ENCODE data around the gene FNDC3B.

Gene FNDC3B

GRCh38 chr3:172097585-172097984, 58.2 kb downstream of the FNDC3B start:
- Mint-ChIP-seq H3K27ac (no peak overlapping the region), H3K4me1 (peaks cover 61% of the 10 kb centered on the region), H3K27me3 (peaks cover 2% of the 10 kb centered on the region), H3K9me3 (no peaks in the 10 kb centered on the region), H3K36me3 (ENCODE audit: low read depth) (peaks cover under 1% of the 10 kb centered on the region), H3K4me3 (no peak overlapping the region)
- DNase-seq (no peak), ATAC-seq (no peak)

GRCh38 chr3:172098698-172099494, 59.5 kb downstream of the FNDC3B start:
- ATAC-seq (no peak), DNase-seq (no peak)
- peaks cover 4% of the 10 kb centered on the region for H3K27me3 Mint-ChIP-seq
- H3K27ac Mint-ChIP-seq, result no peak overlapping the region
- peaks cover 74% of the 10 kb centered on the region for H3K4me1 Mint-ChIP-seq
- no peaks in the 10 kb centered on the region for H3K9me3 Mint-ChIP-seq
- H3K36me3 Mint-ChIP-seq (ENCODE audit: low read depth), result no peaks in the 10 kb centered on the region
- no peak overlapping the region for H3K4me3 Mint-ChIP-seq

- Mint-ChIP-seq H3K9me3 (no peaks in the 10 kb centered on the region), H3K27ac (no peak overlapping the region), H3K4me1 (peaks cover 75% of the 10 kb centered on the region), H3K27me3 (peaks cover 4% of the 10 kb centered on the region), H3K36me3 (ENCODE audit: low read depth) (no peaks in the 10 kb centered on the region), H3K4me3 (no peak overlapping the region)
- no peak for ATAC-seq
- DNase-seq, result no peak
Observed at GRCh38 chr3:172099495-172099808, 60.1 kb downstream of the FNDC3B start.

- ATAC-seq (no peak), DNase-seq (no peak)
- H3K36me3 Mint-ChIP-seq (ENCODE audit: low read depth), result no peaks in the 10 kb centered on the region
- H3K4me1 Mint-ChIP-seq, result peaks cover 75% of the 10 kb centered on the region
- peaks cover 4% of the 10 kb centered on the region for H3K27me3 Mint-ChIP-seq
- H3K4me3 Mint-ChIP-seq, result no peak overlapping the region
- no peaks in the 10 kb centered on the region for H3K9me3 Mint-ChIP-seq
- H3K27ac Mint-ChIP-seq, result no peak overlapping the region
Observed at GRCh38 chr3:172100482-172100881, 61.1 kb downstream of the FNDC3B start.

- no peak for DNase-seq
- no peak for ATAC-seq
- Mint-ChIP-seq H3K27me3 (peaks cover 6% of the 10 kb centered on the region), H3K4me1 (peaks cover 76% of the 10 kb centered on the region), H3K9me3 (no peaks in the 10 kb centered on the region), H3K36me3 (ENCODE audit: low read depth) (no peaks in the 10 kb centered on the region), H3K4me3 (no peak overlapping the region), H3K27ac (no peak overlapping the region)
Observed at GRCh38 chr3:172101107-172101506, 61.7 kb downstream of the FNDC3B start.

- ATAC-seq (no peak), DNase-seq (peak; percentile 23)
- Mint-ChIP-seq H3K36me3 (ENCODE audit: low read depth) (peaks cover 1% of the 10 kb centered on the region), H3K9me3 (no peaks in the 10 kb centered on the region), H3K27ac (peak overlapping the region; percentile 30), H3K4me3 (peak overlapping the region; percentile 18), H3K4me1 (peaks cover 79% of the 10 kb centered on the region), H3K27me3 (peaks cover 6% of the 10 kb centered on the region)
Observed at GRCh38 chr3:172102123-172102882, 62.9 kb downstream of the FNDC3B start.

- H3K4me3 Mint-ChIP-seq, result peak overlapping the region; percentile 18
- ATAC-seq (no peak), DNase-seq (no peak)
- no peaks in the 10 kb centered on the region for H3K9me3 Mint-ChIP-seq
- H3K27me3 Mint-ChIP-seq, result peaks cover 9% of the 10 kb centered on the region
- H3K36me3 Mint-ChIP-seq (ENCODE audit: low read depth), result peaks cover 3% of the 10 kb centered on the region
- peak overlapping the region; percentile 30 for H3K27ac Mint-ChIP-seq
- peaks cover 82% of the 10 kb centered on the region for H3K4me1 Mint-ChIP-seq
Observed at GRCh38 chr3:172102883-172103310, 63.5 kb downstream of the FNDC3B start.

- Mint-ChIP-seq H3K4me1 (peaks cover 88% of the 10 kb centered on the region), H3K27ac (no peak overlapping the region), H3K4me3 (no peak overlapping the region), H3K27me3 (peaks cover 13% of the 10 kb centered on the region), H3K9me3 (no peaks in the 10 kb centered on the region), H3K36me3 (ENCODE audit: low read depth) (peaks cover 3% of the 10 kb centered on the region)
- DNase-seq, result no peak
- no peak for ATAC-seq
Observed at GRCh38 chr3:172103724-172104123, 64.3 kb downstream of the FNDC3B start.

- peaks cover 15% of the 10 kb centered on the region for H3K27me3 Mint-ChIP-seq
- H3K4me1 Mint-ChIP-seq, result peaks cover 87% of the 10 kb centered on the region
- H3K4me3 Mint-ChIP-seq, result no peak overlapping the region
- peaks cover 3% of the 10 kb centered on the region for H3K36me3 Mint-ChIP-seq (ENCODE audit: low read depth)
- H3K9me3 Mint-ChIP-seq, result no peaks in the 10 kb centered on the region
- H3K27ac Mint-ChIP-seq, result no peak overlapping the region
- ATAC-seq (no peak), DNase-seq (no peak)
Observed at GRCh38 chr3:172104471-172105072, 65.2 kb downstream of the FNDC3B start.

- Mint-ChIP-seq H3K4me3 (no peak overlapping the region), H3K9me3 (no peaks in the 10 kb centered on the region), H3K27ac (peak overlapping the region; percentile 93), H3K27me3 (peaks cover 15% of the 10 kb centered on the region), H3K4me1 (peaks cover 80% of the 10 kb centered on the region), H3K36me3 (ENCODE audit: low read depth) (peaks cover 6% of the 10 kb centered on the region)
- ATAC-seq, result no peak
- no peak for DNase-seq
Observed at GRCh38 chr3:172106037-172106954, 66.9 kb downstream of the FNDC3B start.

GRCh38 chr3:172106989-172107388, 67.6 kb downstream of the FNDC3B start:
- H3K9me3 Mint-ChIP-seq, result no peaks in the 10 kb centered on the region
- H3K4me3 Mint-ChIP-seq, result peak overlapping the region; percentile 63
- H3K27ac Mint-ChIP-seq, result peak overlapping the region; percentile 93
- ATAC-seq, result peak; percentile 55
- peaks cover 15% of the 10 kb centered on the region for H3K27me3 Mint-ChIP-seq
- peak; percentile 68 for DNase-seq
- H3K4me1 Mint-ChIP-seq, result peaks cover 73% of the 10 kb centered on the region
- peaks cover 6% of the 10 kb centered on the region for H3K36me3 Mint-ChIP-seq (ENCODE audit: low read depth)

- H3K4me3 Mint-ChIP-seq, result peak overlapping the region; percentile 63
- H3K9me3 Mint-ChIP-seq, result no peaks in the 10 kb centered on the region
- H3K4me1 Mint-ChIP-seq, result peaks cover 69% of the 10 kb centered on the region
- peaks cover 13% of the 10 kb centered on the region for H3K27me3 Mint-ChIP-seq
- peak overlapping the region; percentile 93 for H3K27ac Mint-ChIP-seq
- peaks cover 6% of the 10 kb centered on the region for H3K36me3 Mint-ChIP-seq (ENCODE audit: low read depth)
- ATAC-seq (peak; percentile 97), DNase-seq (peak; percentile 46)
Observed at GRCh38 chr3:172107403-172107802, 68.0 kb downstream of the FNDC3B start.

GRCh38 chr3:172110127-172110779, 70.9 kb downstream of the FNDC3B start:
- Mint-ChIP-seq H3K4me3 (no peak overlapping the region), H3K9me3 (no peaks in the 10 kb centered on the region), H3K36me3 (ENCODE audit: low read depth) (peaks cover 18% of the 10 kb centered on the region), H3K27me3 (peaks cover 11% of the 10 kb centered on the region), H3K4me1 (peaks cover 42% of the 10 kb centered on the region), H3K27ac (no peak overlapping the region)
- DNase-seq, result no peak
- no peak for ATAC-seq

- Mint-ChIP-seq H3K27me3 (peaks cover 9% of the 10 kb centered on the region), H3K4me3 (no peak overlapping the region), H3K4me1 (peaks cover 33% of the 10 kb centered on the region), H3K27ac (no peak overlapping the region), H3K36me3 (ENCODE audit: low read depth) (peaks cover 21% of the 10 kb centered on the region), H3K9me3 (no peaks in the 10 kb centered on the region)
- DNase-seq (no peak), ATAC-seq (no peak)
Observed at GRCh38 chr3:172111163-172111562, 71.8 kb downstream of the FNDC3B start.
